ENCODE data around the gene C17orf100. TPM values are rescaled to one million over a fixed set of nuclear protein-coding genes. Genes with fewer than 3 reads are reported as not detected.
A peak's percentile ranks its signal among the peaks of the same experiment; 100 is the strongest.

The C17orf100 gene
- total and polyA plus RNA-seq, 2 of the 13 experiments (the other 11 are each of a cell fraction or from before 2014, with no cell fraction given) = 3.6 to 8.7 TPM

GRCh38 chr17:6602141-6602540 lies 49.4 kb upstream of the C17orf100 start (continued):
- TF ChIP-seq MTERF4 (CRISPR knock-in tag; IDR thresholded peaks at IDR 0.05) (no peak), SIX4 (CRISPR knock-in tag; IDR thresholded peaks at IDR 0.05) (no peak), ZNF670 (CRISPR knock-in tag; IDR thresholded peaks at IDR 0.05; ENCODE audit: borderline replicate concordance) (no peak), PREB (CRISPR knock-in tag; IDR thresholded peaks at IDR 0.05) (no peak)

- ATAC-seq (no peak), FAIRE-seq (no peak), DNase-seq (ENCODE audit: low spot score) (no peak)
- Histone ChIP-seq H2AFZ (ENCODE audit: low read length) (no peak overlapping the region), H3K9me3 (ENCODE audit: low read length) (no peaks in the 10 kb centered on the region), H3K36me3 (replicated peaks in 1 of 2; ENCODE audit: control insufficient read depth in 1 of 2, insufficient read depth in 2 of 2, low read length in 2 of 2) (peaks cover 19 to 78% of the 10 kb centered on the region in 2 experiments), H3K4me1 (ENCODE audit: insufficient read depth, low read length) (no peaks in the 10 kb centered on the region), H4K20me1 (ENCODE audit: insufficient read depth, low read length) (no peaks in the 10 kb centered on the region), H3K27ac (ENCODE audit: extremely low read length, insufficient read depth, low read length) (no peak overlapping the region), H3K4me2 (ENCODE audit: low read depth, low read length) (no peak overlapping the region), H3K27me3 (ENCODE audit: control insufficient read depth in 1 of 2, insufficient read depth in 2 of 2, low read length in 2 of 2) (no peaks in the 10 kb centered on the region), H3K79me2 (ENCODE audit: insufficient read depth, low read length) (no peaks in the 10 kb centered on the region), H3K9ac (ENCODE audit: insufficient read depth, low read depth, low read length) (no peak overlapping the region), H3K4me3 (replicated peaks in 1 of 3; ENCODE audit: insufficient read depth in 1 of 3, low read depth in 2 of 3, low read length in 3 of 3) (no peak overlapping the region)
- ChIA-PET CTCF (ENCODE audit: low intra/inter-chr PET ratio, low total read pairs) (no interaction called here), POLR2A (no interaction called here)
- TF ChIP-seq ZNF7 (CRISPR knock-in tag; IDR thresholded peaks at IDR 0.05) (peak; percentile 91), HIVEP1 (CRISPR knock-in tag; IDR thresholded peaks at IDR 0.05) (no peak)
- intact Hi-C loops (cut with micrococcal nuclease; ENCODE audit: unreplicated experiment) = no loop called here
- in situ Hi-C loops (cut with HindIII; ENCODE audit: extremely low pct_ligation_motif_present, low pct_unique_long_range_greater_than_20kb) = no loop called here
- WGBS (ENCODE audit: low lambda C conversion rate) = 91% methylated on average over 3 of the region's 3 CpGs
- BruUV-seq (replicated peaks) = no TSS peak
Observed at GRCh38 chr17:6603744-6604325, 47.7 kb upstream of the C17orf100 start.
